ENCODE data around the gene CAMK2D.

DNA sequence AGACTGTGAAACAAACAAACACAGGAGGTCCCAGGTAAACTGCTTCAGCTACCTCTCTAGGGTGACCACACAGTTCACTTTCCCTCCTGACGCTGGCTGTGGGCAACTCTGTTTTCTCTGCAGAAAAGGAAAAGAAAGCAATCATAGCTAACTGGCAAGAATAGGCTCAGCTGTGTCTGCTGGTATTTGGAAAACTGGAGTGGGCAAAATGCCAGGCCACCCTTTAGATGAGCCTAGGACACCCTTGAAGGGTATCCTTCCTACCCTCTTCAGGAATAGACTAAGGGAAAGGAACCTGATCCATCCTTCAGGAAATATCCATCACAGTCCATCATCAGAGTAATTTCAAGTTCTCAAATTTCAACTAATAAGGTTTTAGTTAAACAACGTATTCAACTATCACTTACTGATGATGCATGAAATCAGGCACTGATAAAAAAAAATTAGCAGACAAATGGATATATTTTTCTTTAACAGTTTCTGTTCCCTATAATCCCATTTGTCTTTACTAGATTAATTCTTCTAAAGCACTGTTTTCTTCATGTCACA lies 60.9 kb downstream of the CAMK2D start:
- TF ChIP-seq, protein P1, sequence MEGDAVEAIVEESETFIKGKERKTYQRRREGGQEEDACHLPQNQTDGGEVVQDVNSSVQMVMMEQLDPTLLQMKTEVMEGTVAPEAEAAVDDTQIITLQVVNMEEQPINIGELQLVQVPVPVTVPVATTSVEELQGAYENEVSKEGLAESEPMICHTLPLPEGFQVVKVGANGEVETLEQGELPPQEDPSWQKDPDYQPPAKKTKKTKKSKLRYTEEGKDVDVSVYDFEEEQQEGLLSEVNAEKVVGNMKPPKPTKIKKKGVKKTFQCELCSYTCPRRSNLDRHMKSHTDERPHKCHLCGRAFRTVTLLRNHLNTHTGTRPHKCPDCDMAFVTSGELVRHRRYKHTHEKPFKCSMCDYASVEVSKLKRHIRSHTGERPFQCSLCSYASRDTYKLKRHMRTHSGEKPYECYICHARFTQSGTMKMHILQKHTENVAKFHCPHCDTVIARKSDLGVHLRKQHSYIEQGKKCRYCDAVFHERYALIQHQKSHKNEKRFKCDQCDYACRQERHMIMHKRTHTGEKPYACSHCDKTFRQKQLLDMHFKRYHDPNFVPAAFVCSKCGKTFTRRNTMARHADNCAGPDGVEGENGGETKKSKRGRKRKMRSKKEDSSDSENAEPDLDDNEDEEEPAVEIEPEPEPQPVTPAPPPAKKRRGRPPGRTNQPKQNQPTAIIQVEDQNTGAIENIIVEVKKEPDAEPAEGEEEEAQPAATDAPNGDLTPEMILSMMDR (conservative IDR thresholded peaks at IDR 0.05), result no peak
- TF ChIP-seq EZH2 (IDR thresholded peaks at IDR 0.05; ENCODE audit: low read depth), result no peak

All from PC-9 (cell line).